Testis (tissue), 3 donors: ENCODE measurements around the gene EIF5AL1. TPM values are rescaled to one million over a fixed set of nuclear protein-coding genes. Genes with fewer than 3 reads are reported as not detected.
"Not testable (repeated sequence)": the region's sequence is repeated elsewhere in the genome, so short reads cannot be mapped to it uniquely, and the experiment has no call there.

ENCODE experiments used
- DNase-seq: peaks from one replicate; pipeline ENCODE4 v3.0.0-alpha.2; 2019
- H3K27ac ChIP-seq, 2 donors: fragments of 200-600 bp; sonication (generic); one replicate each; pipeline ENCODE4 v1.5.1; 2019
- H3K27me3 ChIP-seq: fragments of 200-600 bp; sonication (generic); one replicate; pipeline ENCODE4 v1.5.1; 2019
- H3K36me3 ChIP-seq: fragments of 200-600 bp; sonication (generic); one replicate; pipeline ENCODE4 v1.5.1; 2017; ENCODE audit warnings: low read depth; ENCODE audit errors: missing control alignments
- H3K4me1 ChIP-seq: fragments of 200-600 bp; sonication (generic); one replicate; pipeline ENCODE4 v1.5.1; 2019
- H3K4me3 ChIP-seq, 2 donors: fragments of 200-600 bp; sonication (generic); one replicate each; pipeline ENCODE4 v1.5.1; 2017 to 2019
- H3K9me3 ChIP-seq: fragments of 200-600 bp; sonication (generic); one replicate; pipeline ENCODE4 v1.5.1; 2017
- POLR2A ChIP-seq: fragments of 450-650 bp; IDR thresholded peaks from one replicate; pipeline ENCODE4 v1.6.1; 2017; ENCODE audit warnings: antibody characterized with exemption, mild to moderate bottlenecking, moderate library complexity
- WGBS, 2 donors: methylation state at CpG; one replicate each; pipeline ENCODE4 v1.1.5; 2018; 5-methylcytosine and 5-hydroxymethylcytosine counted together
- intact Hi-C: fragments of 100-400 bp; cut with DNase I; formaldehyde crosslinking; loops from one replicate; pipeline ENCODE4 v1.15.1; 2023; ENCODE audit warnings: low total_unique reads
- polyA plus RNA-seq: library from polyadenylated mRNA; stranded (reverse); fragments of 350-450 nt; fragmentation: Illumina TruSeq; extraction: RNeasy Lipid Tissue Mini Kit (QIAGEN cat#74804); gene quantifications from one replicate; pipeline ENCODE4 v1.2.3, GENCODE V29; 2014; ENCODE audit warnings: low read depth, low replicate concordance; ENCODE audit not compliant: insufficient read depth
- total RNA-seq, 2 donors: library from RNA; depleted of rRNA; stranded (reverse); fragments of >200 nt; gene quantifications; one replicate each; pipeline ENCODE4 v1.2.3, GENCODE V29; 2016
- TF ChIP-seq, protein P1 (sequence below), 3 experiments: fragments of 450-650 bp in 2 of 3; fragments of 200-600 bp in 1 of 3; sonication (generic) in 1 of 3; IDR thresholded peaks; one replicate each; pipeline ENCODE4 v1.5.1; 2016 to 2019; ENCODE audit warnings: antibody characterized with exemption in 3 of 3, mild to moderate bottlenecking in 2 of 3, moderate library complexity in 1 of 3

The EIF5AL1 gene
- total and polyA plus RNA-seq, 3 donors from 2014 or later = 5.7 to 24.4 (median 6.8) TPM

GRCh38 chr10:79507440-79508167, 4.7 kb upstream of the EIF5AL1 start:
- no peak overlapping the region for H3K27ac ChIP-seq
- no peak overlapping the region for H3K4me3 ChIP-seq
- H3K4me1 ChIP-seq = peaks cover 3% of the 10 kb centered on the region
- no peaks in the 10 kb centered on the region for H3K36me3 ChIP-seq
- TF ChIP-seq POLR2A = no peak
- TF ChIP-seq, protein P1, sequence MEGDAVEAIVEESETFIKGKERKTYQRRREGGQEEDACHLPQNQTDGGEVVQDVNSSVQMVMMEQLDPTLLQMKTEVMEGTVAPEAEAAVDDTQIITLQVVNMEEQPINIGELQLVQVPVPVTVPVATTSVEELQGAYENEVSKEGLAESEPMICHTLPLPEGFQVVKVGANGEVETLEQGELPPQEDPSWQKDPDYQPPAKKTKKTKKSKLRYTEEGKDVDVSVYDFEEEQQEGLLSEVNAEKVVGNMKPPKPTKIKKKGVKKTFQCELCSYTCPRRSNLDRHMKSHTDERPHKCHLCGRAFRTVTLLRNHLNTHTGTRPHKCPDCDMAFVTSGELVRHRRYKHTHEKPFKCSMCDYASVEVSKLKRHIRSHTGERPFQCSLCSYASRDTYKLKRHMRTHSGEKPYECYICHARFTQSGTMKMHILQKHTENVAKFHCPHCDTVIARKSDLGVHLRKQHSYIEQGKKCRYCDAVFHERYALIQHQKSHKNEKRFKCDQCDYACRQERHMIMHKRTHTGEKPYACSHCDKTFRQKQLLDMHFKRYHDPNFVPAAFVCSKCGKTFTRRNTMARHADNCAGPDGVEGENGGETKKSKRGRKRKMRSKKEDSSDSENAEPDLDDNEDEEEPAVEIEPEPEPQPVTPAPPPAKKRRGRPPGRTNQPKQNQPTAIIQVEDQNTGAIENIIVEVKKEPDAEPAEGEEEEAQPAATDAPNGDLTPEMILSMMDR (IDR thresholded peaks at IDR 0.05) = no peak
- H3K27me3 ChIP-seq = no peaks in the 10 kb centered on the region
- H3K9me3 ChIP-seq = no peaks in the 10 kb centered on the region
- intact Hi-C loops = no loop called here
- DNase-seq = no peak
- 89 to 93% methylated on average over 9 of the region's 9 CpGs for WGBS, 2 donors

DNA sequence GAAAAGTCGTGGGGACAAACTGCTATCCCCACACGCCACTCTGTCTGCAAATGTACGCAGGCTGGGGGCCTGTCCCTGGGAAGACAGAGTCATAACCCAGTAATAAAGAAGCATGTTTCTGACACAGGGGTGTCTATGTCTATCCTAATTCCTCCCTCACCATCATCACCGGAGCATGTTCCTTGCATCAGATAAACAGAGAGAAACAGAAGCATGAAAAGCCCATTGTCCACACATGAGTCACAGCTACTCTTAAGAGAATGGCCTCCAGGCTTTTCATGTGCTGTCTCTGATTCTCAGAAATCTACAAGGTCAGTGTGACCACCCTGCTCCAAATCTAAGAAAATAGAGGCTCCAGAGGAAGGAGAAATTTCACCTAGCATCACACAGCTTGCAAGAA, 4.1 kb upstream of the EIF5AL1 start:
- intact Hi-C loops, H3K27me3 ChIP-seq, H3K36me3 ChIP-seq, H3K27ac ChIP-seq, H3K9me3 ChIP-seq, H3K4me1 ChIP-seq, DNase-seq, H3K4me3 ChIP-seq: not testable (repeated sequence)
- 79 to 89% methylated on average over 3 to 4 of the region's 4 CpGs for WGBS, 2 donors

- H3K27me3 ChIP-seq, H3K4me1 ChIP-seq, H3K4me3 ChIP-seq, H3K36me3 ChIP-seq, H3K9me3 ChIP-seq, DNase-seq, H3K27ac ChIP-seq, intact Hi-C loops: not testable (repeated sequence)
- 95 to 96% methylated on average over 2 of the region's 3 CpGs for WGBS, 2 donors
Observed at GRCh38 chr10:79509306-79509933, 2.9 kb upstream of the EIF5AL1 start.

DNA sequence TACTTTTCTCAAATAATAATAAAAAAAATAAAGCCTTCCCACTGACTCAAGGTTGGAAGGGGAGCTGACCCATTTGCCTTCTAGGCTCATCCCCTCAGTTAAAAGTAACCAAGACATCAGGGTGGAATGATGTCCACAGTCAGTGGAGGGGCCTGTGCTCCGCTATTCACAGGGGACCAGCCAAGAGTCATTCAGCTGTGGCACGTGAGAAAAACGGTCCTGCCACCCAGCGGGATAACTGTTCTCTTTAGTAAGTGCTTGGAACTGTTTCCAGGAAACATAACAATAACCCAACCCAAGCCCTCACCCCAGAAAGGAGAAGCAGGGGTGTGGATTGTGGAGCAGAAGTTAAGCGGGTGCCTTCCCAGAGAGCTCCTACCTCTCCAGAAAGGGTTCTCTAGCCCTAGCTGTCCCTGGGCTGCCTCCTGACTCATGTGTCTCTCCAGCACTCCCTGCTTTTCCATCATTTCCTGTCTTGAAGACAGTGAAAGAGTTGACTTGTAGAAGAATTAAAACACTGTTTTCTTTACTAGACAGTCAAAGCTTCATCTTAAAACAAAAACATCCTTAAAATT, 2.3 kb upstream of the EIF5AL1 start:
- H3K27me3 ChIP-seq, H3K4me3 ChIP-seq, H3K4me1 ChIP-seq, H3K36me3 ChIP-seq, DNase-seq, H3K27ac ChIP-seq, H3K9me3 ChIP-seq, intact Hi-C loops: not testable (repeated sequence)
- WGBS, 2 donors = 83% methylated on average over 1 of the region's 5 CpGs; no CpG with 5 or more reads in 1 of the 2 donors

DNA sequence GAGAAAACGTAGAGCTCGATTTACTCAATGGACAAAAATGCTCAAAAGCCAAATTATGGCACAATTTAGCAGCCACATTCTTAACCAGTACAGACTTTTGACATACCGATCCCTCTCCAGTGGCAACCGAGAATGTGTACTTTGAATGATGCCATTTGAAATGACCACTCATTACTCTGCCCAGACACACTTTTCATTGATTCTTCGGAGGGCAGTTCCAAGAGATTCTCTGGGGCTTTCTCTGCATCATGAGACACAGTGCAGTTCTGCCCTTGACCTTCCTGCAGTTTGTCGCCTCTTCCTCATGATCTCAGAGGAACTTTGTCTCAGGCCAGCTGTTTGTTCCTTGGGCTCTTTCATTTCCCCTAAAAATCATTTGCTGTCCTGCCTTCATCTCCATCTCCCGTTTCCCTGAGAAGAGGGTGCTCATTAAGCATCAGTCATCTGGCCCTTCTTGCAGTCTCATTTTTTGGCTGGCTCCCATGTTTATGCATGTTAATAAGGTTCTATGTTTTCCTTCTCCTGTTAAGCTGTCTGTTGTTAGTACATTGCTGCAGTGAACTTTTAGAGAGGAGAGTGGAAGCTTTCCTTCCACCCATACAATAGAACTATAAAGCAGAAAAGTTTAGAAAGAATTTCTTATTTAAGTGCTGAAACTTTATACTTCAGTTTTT, 4.3 kb downstream of the EIF5AL1 start:
- H3K27me3 ChIP-seq, H3K4me1 ChIP-seq, H3K9me3 ChIP-seq, DNase-seq, H3K27ac ChIP-seq, H3K4me3 ChIP-seq, intact Hi-C loops, H3K36me3 ChIP-seq: not testable (repeated sequence)
- 48 to 58% methylated on average over 7 of the region's 7 CpGs for WGBS, 2 donors

- H3K27ac ChIP-seq, H3K4me1 ChIP-seq, DNase-seq, H3K9me3 ChIP-seq, H3K27me3 ChIP-seq, intact Hi-C loops, H3K4me3 ChIP-seq, H3K36me3 ChIP-seq: not testable (repeated sequence)
- 63% methylated on average over 2 of the region's 4 CpGs; no CpG with 5 or more reads in 1 of the 2 donors for WGBS, 2 donors
Observed at GRCh38 chr10:79517567-79517966, 5.2 kb downstream of the EIF5AL1 start.

GRCh38 chr10:79521751-79522150, 9.4 kb downstream of the EIF5AL1 start:
- H3K27me3 ChIP-seq, H3K27ac ChIP-seq, H3K9me3 ChIP-seq, H3K36me3 ChIP-seq, H3K4me1 ChIP-seq, intact Hi-C loops, DNase-seq, H3K4me3 ChIP-seq: not testable (repeated sequence)
- 83 to 85% methylated on average over 6 of the region's 6 CpGs for WGBS, 2 donors

DNA sequence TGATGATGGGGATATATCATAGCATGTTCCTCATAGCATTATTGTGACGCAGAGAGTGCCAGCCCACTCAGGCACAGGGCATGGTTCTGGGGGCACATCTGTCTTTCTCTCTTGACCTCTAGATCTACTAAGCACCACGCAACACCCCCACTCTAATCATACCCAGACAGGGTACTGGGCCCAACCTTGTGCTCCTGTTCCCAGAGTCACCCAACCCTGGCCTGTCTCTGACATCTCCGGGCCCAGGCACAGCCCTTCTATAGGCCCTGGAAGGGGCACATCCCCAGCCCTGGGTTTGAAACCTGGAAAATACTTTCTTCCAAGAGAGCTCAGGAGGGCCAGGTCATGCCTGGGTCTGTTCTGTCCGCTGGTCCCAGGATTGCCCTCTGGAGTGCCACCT, 10.1 kb downstream of the EIF5AL1 start:
- H3K36me3 ChIP-seq, H3K9me3 ChIP-seq, H3K27me3 ChIP-seq, DNase-seq, intact Hi-C loops, H3K4me3 ChIP-seq, H3K27ac ChIP-seq, H3K4me1 ChIP-seq: not testable (repeated sequence)
- WGBS, 2 donors = 97 to 98% methylated on average over 3 of the region's 4 CpGs

- H3K36me3 ChIP-seq, H3K9me3 ChIP-seq, H3K4me1 ChIP-seq, H3K27me3 ChIP-seq, DNase-seq, H3K4me3 ChIP-seq, H3K27ac ChIP-seq, intact Hi-C loops: not testable (repeated sequence)
- WGBS, 2 donors = 77 to 82% methylated on average over 5 to 9 of the region's 13 CpGs
Observed at GRCh38 chr10:79523157-79523853, 11.0 kb downstream of the EIF5AL1 start.

DNA sequence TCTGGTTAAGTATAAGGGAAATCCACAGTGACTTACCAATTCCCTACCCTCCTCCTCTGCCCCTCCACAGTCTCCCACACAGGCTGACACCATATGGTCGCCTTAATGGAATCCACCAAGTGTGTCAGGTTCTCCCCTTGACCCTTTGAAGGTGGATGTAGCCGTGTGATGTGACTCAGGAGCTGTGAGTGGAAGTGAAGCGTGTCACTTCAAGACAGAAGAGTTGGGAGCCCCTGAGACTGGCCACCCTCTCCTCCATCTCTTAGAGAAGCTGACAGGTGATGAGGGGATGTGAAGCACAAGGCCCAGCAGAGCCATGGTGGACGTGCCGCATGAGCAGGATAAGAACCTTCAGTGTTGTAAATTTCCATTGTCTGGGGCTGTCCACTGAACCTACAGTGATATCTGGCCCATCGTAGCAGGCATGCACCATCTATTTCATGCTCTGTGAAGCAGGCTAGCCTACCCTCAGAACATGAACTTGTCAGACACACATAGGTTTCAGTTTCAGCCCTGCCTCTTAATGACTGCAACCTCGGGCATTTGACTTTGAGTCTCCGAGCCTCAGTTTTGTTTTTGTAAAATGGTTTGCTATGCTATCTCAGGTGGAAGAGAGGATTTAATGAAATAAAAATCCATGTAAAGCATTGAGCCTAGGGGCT, 12.8 kb downstream of the EIF5AL1 start:
- H3K4me3 ChIP-seq, intact Hi-C loops, H3K27ac ChIP-seq, H3K36me3 ChIP-seq, H3K27me3 ChIP-seq, H3K4me1 ChIP-seq, DNase-seq, H3K9me3 ChIP-seq: not testable (repeated sequence)
- 94 to 95% methylated on average over 3 to 5 of the region's 8 CpGs for WGBS, 2 donors
